HG03060 (cell line): Measurements from ENCODE around the gene MAGI2.

Source experiments
- ATAC-seq: cut with Tn5 transposase; IDR thresholded peaks from one replicate; pipeline ENCODE4 v1.9.1; 2021; ENCODE audit warnings: low read depth, moderate number of reproducible peaks; ENCODE audit not compliant: unreplicated experiment

MAGI2 gene

GRCh38 chr7:79199961-79200360 lies 253.5 kb downstream of the MAGI2 start:
- no peak for ATAC-seq

DNA sequence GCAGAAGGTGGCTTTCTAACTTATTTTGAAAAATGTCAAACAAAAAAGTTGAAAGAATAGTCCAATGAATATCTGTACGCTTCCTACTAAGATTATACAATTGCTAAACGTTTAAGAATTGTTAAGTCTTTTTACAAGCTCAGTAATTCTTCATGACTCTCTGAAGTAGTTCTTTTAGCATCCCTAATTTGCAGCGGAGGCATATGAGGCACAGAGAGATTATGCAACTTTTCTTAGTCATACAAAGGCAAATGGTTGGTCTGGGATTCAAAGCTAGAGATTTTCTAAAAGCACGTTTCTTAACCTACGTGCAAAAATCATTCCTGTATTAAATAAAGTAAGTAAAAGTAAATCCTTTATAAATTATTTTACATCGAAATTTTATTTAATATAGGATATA lies 254.2 kb downstream of the MAGI2 start:
- ATAC-seq, result no peak

GRCh38 chr7:79185605-79186004 lies 267.9 kb downstream of the MAGI2 start:
- no peak for ATAC-seq

DNA sequence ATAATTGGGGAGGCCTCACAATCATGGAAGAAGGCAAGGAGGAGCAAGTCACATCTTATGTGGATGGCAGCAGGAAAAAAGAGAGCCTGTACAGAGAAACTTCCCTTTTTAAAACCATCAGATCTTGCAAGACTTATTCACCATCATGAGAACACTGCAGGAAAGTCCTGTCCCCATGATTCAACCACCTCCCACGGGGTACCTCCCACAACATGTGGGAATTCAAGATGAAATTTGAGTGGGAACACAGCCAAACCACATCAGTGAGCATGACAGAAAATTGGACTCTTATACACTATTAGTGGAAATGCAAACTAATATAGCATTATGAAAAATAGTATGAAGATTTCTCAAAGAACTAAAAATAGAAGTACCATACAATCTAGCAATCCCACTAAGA lies 271.2 kb downstream of the MAGI2 start:
- no peak for ATAC-seq

GRCh38 chr7:79180533-79180932 lies 272.9 kb downstream of the MAGI2 start:
- ATAC-seq, result no peak

- ATAC-seq, result no peak
These were observed 276.5 kb downstream of the MAGI2 start for GRCh38 chr7:79176859-79177477.

DNA sequence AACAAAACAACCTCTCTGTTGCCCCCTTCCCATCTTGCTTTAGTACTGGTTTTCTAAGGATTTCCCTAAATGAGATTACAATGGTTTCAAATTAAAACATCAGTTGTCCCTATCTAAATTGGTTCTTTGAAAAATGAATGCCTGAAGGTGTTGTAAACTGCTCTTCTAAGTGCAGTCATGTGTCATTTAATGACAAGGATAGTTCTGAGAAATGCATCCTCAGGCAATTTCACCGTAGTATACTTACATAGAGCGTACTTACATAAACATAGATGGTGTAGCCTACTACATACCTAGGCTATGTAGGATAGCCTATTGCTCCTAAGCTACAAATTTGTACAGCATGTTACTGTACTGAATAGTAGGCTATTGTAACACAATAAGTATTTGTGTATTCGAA lies 278.1 kb downstream of the MAGI2 start:
- no peak for ATAC-seq

GRCh38 chr7:79165225-79165624 lies 288.2 kb downstream of the MAGI2 start:
- ATAC-seq, result no peak

DNA sequence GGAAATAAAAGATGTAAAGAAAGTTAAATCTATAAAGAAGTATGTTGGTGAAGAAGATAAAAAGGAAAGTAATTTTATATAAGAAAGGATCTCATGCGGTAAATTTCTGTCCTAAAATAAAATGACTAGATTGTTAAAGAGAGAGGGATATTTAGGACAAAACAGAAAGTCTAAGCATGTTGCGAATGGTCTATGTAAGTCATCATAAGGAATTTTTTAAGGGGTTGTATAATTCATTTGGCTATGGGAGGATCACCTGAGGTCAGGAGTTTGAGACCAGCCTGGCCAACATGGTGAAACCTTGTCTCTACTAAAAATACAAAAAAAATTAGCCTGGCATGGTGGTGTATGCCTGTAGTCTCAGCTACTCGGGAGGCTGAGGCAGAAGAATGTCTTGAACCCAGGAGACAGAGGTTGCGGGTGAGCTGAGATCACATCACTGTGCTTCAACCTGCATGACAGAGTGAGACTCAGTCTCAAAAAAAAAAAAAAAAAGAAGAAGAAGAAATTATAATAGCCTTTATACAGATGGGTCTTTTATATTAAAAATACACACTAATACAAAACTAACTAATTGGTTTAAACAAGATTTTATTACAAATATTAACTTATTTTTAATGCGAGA lies 294.3 kb downstream of the MAGI2 start:
- no peak for ATAC-seq

DNA sequence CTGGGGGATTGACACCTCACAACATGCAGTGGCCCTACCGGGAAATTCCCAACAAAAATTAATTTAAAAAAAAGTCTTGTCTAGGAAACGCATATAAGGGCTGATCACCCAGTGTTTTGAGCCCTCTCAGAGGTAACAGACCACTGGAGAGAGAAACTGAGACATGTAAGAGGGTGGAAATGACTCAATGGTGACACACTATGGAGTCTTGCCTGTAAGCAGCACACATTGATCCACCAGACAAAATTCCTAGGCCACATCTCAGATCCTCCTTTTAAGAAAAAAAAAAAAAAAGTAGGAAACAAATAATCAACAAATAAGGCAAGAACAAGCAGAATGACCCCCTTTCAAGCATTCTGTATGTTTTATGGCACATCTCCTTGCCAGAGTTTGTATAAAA lies 296.2 kb downstream of the MAGI2 start:
- ATAC-seq, result no peak

DNA sequence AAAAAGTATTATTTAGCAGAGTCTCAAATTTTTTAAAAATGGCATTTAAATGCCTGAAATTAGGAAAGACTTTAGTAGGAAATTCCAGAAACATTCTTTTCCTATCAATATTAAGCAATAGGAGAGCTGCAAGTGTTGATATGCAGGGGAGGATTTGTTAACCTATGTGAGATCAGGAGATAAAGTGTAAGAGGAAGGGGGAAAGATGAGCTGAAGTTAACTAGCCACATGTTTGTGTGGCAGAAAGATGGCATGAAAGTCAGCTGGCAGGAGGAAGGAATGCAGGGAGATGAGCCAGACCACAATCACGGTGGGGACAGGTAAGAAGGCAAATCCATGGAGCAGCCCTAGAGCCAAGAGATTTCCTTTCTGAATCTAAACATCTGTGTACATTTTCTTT lies 303.6 kb downstream of the MAGI2 start:
- ATAC-seq, result no peak

GRCh38 chr7:79142706-79143105 lies 310.8 kb downstream of the MAGI2 start:
- ATAC-seq, result no peak

- no peak for ATAC-seq
These were observed 312.2 kb downstream of the MAGI2 start for GRCh38 chr7:79141252-79141651.

DNA sequence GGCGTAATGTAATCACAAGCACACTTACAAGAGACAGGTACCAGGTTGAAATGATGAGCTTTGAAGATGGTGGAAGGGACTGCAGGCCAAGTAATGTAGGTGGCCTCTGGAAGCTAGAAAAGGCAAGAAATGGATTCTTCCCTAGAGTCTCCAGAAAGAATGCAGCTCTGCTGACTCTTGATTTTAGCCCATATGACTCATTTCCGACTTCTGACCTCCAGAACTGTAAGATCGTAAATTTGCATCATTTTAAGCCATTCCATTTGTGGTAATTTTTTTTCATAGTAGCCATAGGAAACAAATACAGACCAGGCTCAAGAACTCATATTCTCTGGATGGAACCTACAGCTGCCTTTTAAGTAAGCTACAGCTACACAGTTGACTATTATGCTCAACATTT lies 315.5 kb downstream of the MAGI2 start:
- ATAC-seq, result no peak

DNA sequence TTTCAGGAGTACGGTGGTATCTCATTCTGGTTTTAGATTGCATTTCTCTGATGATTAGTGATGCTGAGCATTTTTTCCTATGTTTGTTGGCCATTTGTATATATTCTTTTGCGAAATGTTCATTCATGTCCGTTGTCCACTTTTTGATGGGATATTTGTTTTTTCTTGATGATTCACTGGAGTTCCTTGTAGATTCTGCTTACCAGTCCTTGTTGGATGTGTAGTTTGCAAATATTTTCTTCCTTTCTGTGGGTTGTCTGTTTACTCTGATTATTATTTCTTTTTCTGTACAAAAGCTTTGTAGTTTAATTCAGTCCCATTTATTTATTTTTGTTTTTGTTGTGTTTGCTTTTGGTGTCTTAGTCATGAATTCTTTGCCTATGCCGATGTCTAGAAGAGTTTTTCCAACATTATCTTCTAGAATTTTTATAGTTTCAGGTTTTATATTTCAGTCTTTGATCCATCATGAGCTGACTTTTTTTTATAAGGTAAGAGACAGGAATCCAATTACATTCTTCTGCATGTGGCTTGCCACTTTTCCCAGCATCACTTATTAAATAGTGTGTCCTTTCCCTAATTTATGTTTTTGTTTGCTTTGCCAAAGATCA lies 320.5 kb downstream of the MAGI2 start:
- ATAC-seq, result no peak

- ATAC-seq, result no peak
These were observed 322.8 kb downstream of the MAGI2 start for GRCh38 chr7:79130715-79131114.

DNA sequence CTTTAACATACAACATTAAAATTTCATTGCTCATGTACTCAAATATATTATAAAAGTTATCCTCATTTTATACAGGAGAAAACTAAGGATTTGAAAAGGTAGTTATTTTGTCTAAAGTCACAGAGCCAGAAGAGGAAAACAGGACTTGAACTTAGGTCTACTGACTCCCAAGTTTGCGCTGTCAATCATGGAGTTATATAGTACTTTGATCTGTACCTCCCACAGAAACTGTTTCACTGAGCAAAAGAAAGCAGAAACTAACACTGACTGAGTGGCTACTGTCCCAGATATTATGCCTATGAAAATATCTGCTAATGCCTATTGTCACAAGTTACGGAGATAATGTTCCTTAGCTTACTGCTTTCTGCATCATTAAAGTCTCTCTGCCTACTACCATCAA lies 329.1 kb downstream of the MAGI2 start:
- ATAC-seq, result no peak

- ATAC-seq, result no peak
These were observed 335.3 kb downstream of the MAGI2 start for GRCh38 chr7:79118143-79118542.

DNA sequence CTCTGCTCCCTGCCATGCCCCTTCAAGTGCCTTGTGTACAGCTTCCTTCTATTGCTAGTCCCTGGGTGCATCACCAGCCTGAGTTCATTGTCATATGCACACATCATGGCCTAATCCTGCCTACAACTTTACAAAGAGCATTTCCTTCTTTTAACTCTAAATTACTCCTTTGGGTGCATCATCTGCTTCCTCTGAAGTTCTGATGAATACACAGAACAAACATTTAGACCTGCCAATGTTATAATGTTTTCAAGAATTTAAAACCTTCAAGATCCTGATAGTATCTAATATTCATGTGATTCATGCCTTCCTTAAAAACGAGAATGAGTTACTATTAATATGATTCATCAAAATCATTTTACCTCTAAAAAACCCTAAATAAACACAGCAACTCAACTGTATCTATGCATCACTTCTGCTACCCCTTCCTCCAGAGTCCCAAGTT lies 357.1 kb downstream of the MAGI2 start:
- no peak for ATAC-seq

GRCh38 chr7:79093421-79093820 lies 360.0 kb downstream of the MAGI2 start:
- ATAC-seq, result no peak

- ATAC-seq, result no peak
These were observed 361.8 kb downstream of the MAGI2 start for GRCh38 chr7:79091661-79092060.

- no peak for ATAC-seq
These were observed 362.5 kb downstream of the MAGI2 start for GRCh38 chr7:79091011-79091410.
